ENCODE data around the gene HIVEP3. TPM values are rescaled to one million over a fixed set of nuclear protein-coding genes. Genes with fewer than 3 reads are reported as not detected.
"Not testable (repeated sequence)": the region's sequence is repeated elsewhere in the genome, so short reads cannot be mapped to it uniquely, and the experiment has no call there.

The HIVEP3 gene
- 21.5 TPM for total RNA-seq

- peak; percentile 35 for DNase-seq
These were observed at the start of gene HIVEP3 for GRCh38 chr1:41918450-41919043. TSS of gene HIVEP3 (minus strand) at chr1:41918922.

GRCh38 chr1:41964400-41964799 lies 45.7 kb upstream of the HIVEP3 start:
- no peak for DNase-seq

- no peak for DNase-seq
These were observed 44.9 kb upstream of the HIVEP3 start for GRCh38 chr1:41963636-41964035.

GRCh38 chr1:41958015-41958673 lies 39.4 kb upstream of the HIVEP3 start:
- DNase-seq, result no peak

- no peak for DNase-seq
These were observed 38.8 kb upstream of the HIVEP3 start for GRCh38 chr1:41957568-41957967.

- no peak for DNase-seq
These were observed 36.9 kb upstream of the HIVEP3 start for GRCh38 chr1:41955461-41956159.

GRCh38 chr1:41954533-41954944 lies 35.8 kb upstream of the HIVEP3 start:
- DNase-seq, result no peak

GRCh38 chr1:41953291-41953690 lies 34.6 kb upstream of the HIVEP3 start:
- DNase-seq, result no peak

- no peak for DNase-seq
These were observed 33.5 kb upstream of the HIVEP3 start for GRCh38 chr1:41952208-41952607.

GRCh38 chr1:41951492-41951891 lies 32.8 kb upstream of the HIVEP3 start:
- not testable (repeated sequence) for DNase-seq

- no peak for DNase-seq
These were observed 32.1 kb upstream of the HIVEP3 start for GRCh38 chr1:41950820-41951219.

GRCh38 chr1:41945946-41946345 lies 27.2 kb upstream of the HIVEP3 start:
- DNase-seq, result not testable (repeated sequence)

GRCh38 chr1:41943717-41944116 lies 25.0 kb upstream of the HIVEP3 start:
- DNase-seq, result no peak

GRCh38 chr1:41942278-41942677 lies 23.6 kb upstream of the HIVEP3 start:
- DNase-seq, result no peak

- DNase-seq, result no peak
These were observed 22.7 kb upstream of the HIVEP3 start for GRCh38 chr1:41941381-41941780.

- no peak for DNase-seq
These were observed 20.5 kb upstream of the HIVEP3 start for GRCh38 chr1:41939194-41939593.

- no peak for DNase-seq
These were observed 17.4 kb upstream of the HIVEP3 start for GRCh38 chr1:41936107-41936506.

GRCh38 chr1:41935226-41935625 lies 16.5 kb upstream of the HIVEP3 start:
- no peak for DNase-seq

GRCh38 chr1:41933106-41933505 lies 14.4 kb upstream of the HIVEP3 start:
- no peak for DNase-seq

- DNase-seq, result no peak
These were observed 12.9 kb upstream of the HIVEP3 start for GRCh38 chr1:41931578-41931977.

GRCh38 chr1:41927118-41927517 lies 8.4 kb upstream of the HIVEP3 start:
- DNase-seq, result no peak

GRCh38 chr1:41925712-41926111 lies 7.0 kb upstream of the HIVEP3 start:
- DNase-seq, result no peak

- no peak for DNase-seq
These were observed 6.2 kb upstream of the HIVEP3 start for GRCh38 chr1:41924911-41925310.

GRCh38 chr1:41921271-41921670 lies 2.5 kb upstream of the HIVEP3 start:
- not testable (repeated sequence) for DNase-seq

Measured in occipital lobe (tissue), 2 donors.